Measurements from ENCODE around the gene HOXA10.
A peak's percentile ranks its signal among the peaks of the same experiment; 100 is the strongest.

HOXA10 gene

DNA sequence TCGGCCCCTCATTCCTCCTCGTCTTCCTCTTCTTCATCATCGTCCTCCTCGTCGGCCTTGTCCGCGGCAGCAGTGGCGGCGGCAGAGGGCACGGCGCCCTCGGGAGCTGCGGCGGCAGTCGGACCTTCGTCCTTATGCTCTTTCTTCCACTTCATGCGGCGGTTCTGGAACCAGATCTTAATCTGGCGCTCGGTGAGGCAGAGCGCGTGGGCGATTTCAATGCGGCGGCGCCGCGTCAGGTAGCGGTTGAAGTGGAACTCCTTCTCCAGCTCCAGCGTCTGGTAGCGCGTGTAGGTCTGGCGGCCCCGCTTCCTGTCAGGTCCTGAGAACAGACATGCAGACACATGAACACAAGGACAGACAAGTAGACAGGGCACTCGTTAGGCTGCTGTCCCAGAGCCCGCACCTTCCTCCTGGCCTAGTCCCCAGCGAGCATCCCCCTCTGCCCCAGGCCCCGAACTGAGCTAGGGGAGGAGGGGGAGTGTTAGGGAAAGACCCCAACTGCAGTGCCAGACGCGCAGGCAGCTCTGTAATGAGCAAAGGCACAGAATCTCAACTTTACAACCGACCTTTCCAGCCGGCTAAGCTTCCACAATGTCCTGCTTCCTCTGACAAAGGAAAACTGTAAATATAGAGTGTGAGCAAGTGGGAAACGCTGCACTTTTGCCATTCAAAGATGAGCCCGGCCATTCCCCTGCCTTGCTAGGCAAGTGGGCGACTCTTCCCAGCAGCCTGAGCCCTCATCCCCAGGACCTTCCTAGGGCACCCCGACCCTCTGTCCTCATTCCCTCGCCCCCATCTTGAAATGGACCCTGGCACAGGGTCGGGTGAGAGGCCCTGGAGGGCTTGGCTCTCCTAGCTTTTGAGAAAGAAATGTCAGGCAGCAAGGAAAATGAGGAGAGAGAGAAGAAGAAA lies 19.0 kb downstream of the HOXA10 start:
- peak in 1 of 6 experiments; percentile 16 for DNase-seq

DNA sequence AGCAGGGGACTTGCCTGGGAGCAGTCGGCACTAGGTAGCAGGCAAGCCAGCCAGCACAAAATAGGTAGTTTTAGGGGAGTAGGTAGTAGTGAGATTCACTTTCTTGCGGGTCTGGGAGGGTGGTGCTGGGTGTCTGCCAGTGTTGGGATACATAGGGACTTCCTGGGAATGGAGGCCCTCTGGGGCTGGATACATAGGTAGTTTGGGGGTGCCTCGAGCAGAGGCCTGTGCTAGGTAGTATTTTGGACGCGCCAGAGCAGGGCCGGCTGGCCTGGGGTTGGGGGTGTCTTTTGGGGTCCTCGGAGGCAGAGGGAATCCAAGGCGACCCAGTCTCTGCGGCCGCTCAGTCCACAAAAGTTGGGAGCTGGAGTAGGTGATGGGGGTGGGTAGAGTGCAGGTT lies 19.8 kb downstream of the HOXA10 start:
- no peak for DNase-seq

DNA sequence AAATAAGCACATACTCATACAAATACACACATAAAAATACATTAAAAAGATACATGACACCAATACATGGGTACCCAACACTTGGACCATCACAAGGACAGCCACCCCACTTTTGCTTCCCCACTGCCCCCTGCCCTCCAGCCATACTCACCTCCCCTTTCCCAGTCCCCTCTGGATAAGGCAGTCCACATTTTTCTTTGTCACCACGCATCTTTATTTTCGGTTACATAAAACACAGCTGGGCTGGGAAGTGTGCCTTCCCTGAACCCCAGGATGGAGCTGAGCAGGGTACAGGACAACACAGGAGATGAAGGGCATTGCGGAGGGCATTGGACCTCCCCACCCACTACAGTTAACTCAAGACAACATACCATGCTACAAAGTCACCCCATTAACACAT lies 20.6 kb downstream of the HOXA10 start:
- no peak for DNase-seq

DNA sequence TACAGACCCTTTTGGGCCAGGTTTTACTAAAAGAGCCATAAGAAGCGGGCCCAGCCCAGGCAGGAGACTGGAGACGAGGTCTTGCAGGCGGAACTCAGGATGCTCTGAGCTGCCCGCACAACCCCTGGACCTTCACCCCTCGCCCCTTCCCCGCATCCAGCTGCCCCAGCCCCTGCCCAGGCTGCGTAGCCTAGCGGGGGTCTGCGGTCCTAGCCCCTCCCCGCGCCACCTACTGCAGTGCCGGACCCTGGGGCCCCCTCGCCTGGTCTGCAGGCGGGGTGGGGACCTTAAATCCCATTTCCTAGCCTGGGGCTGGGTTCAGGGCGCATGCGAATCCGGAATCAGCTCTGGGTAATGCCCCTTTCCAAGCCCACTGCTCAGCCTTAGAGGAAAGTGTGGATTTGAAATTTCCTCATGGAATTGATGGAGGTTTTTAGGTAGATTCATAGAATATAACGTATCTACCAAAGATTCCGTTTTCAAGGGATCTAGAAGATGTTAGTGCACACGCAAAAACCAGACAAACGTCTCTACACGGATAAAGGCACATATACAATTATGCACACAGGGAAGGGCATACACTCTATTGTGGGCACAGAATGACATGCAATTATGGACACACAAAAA lies 21.2 kb downstream of the HOXA10 start:
- no peak for DNase-seq

DNA sequence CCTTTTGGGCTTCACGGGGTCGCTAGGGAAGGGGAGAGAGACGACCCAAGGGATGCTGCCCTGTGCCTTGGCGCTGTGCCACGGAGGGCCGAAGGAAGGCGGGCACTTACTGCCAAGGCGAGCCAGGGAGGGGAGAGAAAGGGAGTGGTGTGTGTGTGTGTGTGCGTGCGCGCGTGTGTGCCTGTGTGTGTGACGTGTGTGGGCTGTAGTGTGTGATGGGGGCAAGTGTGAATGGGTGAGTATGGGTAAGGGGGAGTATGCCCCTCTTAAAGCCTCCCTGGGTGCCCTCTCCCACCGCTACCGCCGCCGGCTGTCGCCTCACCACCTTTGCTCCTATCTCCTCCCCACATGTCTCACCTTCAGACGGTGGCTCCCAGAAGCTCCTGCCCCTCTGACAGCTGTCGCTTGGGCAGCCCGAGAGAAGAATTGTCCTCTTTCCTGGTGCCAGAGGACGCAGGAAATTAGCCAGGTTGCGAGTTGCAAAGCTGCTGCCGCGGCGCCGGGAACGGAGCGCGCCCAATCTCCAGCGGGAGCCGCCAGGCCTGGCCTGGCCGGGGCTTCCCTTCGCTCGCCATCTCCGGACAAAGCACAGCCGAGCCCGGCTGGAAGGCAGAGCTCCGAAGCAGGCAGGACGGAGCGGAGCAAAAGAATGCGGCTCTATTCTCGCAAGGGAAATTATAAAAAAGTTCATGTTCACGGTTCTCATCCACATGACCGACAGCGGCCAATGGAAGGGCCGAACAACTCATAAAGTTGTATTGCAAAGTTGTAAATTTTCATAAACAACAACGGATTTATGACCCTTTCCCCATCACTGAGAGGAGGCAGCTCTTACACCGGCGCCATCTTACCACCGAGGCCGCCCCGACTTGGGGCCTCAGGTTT lies 21.9 kb downstream of the HOXA10 start, which contains the start of gene HOXA3:
Gene HOXA3 (minus strand): TSS at position 653 of the 885 bp plus-strand sequence. CDS start 41,943 bp downstream, outside the sequence.
- no peak for DNase-seq

DNA sequence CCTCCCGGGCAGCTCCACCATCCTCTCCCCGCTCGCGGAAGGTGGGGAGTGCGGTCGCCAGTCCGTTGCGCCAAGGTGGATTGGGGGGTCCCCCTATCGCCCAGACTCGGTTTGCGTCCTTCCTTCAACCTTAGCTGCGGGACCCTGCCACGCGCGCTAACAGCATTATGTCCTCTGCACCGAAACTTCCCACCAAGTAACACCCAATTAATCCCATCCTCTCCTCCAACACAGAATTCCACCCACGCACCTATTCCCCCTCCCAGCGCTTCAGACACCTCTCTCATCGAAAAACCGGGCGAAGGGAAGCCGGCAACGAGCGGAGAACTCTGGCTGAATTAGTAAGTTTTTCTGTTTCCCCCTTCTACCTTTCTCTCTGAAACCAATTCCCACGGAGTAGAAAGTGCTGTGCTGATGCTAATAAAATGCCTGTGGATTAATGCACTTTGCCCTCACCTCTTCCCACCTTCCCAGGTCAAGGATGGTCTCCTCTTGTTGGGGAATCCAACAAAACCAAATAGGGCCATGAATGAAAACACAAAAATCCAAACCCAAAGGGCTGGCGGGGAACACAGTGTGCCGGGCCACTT lies 22.7 kb downstream of the HOXA10 start:
- DNase-seq, result no peak

DNA sequence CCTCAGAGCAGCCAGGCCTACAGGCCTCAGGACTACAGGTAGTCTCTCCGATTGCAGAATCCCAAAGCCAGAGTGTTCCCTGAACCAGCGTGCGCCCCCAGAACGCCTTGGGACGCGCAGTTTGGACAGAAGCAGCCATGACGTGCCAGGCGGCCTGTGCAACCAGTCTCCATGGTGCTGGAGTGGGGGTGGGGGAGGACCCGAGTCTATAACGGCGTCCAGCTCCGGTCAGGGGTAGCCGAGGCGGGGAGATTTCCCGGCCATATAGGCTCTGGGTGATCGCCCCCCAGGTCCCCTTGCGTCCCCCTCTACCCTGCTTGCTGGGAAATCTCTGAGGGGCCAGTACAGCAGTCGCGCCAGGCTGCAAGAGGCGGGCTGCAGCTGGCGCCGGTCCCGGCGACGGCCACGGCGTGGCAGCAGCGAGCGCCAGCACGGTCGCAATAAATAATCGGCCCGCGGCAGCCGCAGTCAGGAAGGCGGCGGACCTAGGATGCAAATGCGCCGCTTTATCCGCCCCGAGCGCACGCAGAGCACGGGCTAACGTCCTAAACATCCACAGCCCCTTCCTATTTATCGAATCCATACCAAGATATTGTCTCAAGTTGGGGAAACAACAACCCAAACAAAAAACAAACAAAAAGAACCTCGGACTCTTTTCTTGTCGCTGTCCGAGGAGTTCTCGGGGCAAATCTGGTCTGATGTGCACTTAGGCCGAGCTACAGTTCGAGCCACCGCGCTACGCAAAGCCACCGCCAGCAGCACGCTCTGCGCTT lies 23.4 kb downstream of the HOXA10 start:
- peak in 4 of 6 experiments; percentile 19 to 56 (median 35) for DNase-seq

DNA sequence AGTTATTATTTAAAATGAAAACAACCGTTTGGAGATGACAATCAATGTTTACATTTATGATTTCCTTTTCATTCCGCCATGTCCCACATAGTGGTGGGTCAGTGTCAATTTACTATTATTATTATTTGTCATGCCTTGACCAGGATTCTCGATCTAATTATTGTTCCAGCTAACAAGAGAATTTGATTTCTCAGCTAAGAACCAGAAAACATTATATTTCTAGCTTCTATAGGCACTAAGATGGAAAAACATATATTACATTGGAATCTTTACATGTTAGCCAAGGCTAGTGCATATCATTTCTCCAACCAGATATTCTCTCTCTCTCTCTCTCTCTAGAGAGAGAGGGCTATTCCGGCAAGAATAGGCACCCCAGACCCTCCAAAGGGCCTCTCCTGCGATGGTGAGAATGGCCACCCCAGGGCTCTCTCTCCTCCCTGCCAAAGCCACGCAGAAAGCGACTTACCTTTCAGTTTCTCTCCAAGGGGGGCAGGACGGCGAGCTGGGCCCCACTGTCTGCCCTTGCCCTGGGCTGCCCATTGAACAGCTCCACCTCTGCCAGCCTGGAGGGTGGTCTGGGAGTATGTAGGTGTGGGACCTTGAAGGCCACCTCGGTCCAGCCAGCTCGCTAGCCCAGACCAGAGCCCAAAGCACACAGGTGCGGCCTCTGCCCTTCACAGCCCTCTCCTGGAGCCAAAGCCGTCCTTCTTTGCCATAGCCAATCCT lies 24.1 kb downstream of the HOXA10 start:
- DNase-seq, result no peak

DNA sequence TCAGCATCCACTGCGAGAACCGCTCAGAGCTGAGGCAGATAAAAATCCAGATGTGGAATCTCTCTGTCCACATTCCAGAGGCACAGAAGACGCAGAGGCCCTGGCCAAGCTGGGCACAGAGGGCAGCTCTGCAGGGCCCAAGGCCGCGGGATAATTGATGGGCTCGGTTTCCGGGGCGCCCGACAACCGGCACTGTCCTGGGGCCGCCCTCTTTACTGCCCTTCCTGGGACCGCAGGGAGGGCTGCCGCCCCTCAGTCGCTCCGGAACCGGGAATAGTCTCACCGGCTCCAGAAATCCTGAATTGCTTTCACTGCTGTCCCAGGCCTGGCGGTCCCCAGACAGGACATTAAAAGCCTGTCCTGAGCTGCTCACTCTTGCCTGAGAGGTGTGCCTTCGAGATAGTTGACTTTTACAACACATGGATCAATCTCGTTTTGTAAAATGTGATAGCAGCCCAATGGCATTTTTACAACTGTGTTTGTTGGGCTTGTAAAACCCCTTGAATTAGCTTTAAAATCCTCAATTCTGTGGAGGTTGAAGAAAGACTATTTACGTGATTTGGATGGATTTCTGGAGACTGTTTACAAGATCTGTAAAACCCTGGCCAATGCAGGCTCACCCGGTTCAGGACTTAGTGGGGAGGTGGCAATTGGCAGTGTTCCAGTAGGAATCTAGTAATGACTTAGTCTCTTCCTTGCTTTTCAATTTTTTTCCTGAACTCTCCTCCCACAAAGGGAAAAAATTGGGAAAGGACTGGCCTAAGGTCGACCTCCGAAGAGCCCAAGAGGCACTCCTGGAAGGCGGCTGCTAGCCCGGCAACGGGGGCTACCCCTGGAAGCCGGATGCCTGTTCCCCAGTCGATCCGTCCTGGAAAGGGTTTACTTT lies 25.1 kb downstream of the HOXA10 start:
- no peak for DNase-seq

DNA sequence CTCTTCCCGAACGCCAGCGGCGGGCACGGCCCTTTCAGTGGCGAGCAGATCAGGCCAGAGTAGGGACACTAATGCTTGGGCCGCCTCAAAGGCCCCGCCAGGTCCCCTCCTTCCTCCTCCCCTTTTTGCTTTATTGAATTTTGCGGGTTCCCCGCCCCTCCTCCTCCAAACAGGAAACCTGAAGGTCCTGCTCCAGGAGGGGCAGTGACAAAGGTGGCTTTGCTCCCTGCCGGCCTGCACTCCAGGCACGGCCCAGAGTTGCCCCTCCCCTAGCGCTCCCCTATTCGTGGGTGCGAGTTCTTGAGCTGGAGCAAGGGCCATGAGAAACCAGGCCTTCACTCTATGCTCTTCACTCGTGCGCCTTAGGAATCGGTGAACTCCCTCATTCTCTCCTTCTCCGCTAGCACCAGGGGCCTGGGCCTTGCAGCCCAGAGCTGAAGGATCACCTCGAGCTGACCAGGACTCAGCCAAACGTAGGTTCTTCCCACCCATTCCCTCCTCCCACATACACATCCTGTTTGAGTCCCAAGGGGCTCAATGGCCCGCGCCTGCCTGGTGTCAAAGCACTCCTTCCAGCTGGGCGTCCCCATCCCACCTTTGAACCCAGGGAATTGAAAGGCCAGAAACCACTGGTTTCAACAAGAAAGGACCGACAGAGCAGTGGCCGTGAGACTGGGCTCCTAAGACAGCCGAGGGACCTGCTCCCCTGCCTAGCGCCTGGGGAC lies 25.9 kb downstream of the HOXA10 start:
- DNase-seq, result no peak

DNA sequence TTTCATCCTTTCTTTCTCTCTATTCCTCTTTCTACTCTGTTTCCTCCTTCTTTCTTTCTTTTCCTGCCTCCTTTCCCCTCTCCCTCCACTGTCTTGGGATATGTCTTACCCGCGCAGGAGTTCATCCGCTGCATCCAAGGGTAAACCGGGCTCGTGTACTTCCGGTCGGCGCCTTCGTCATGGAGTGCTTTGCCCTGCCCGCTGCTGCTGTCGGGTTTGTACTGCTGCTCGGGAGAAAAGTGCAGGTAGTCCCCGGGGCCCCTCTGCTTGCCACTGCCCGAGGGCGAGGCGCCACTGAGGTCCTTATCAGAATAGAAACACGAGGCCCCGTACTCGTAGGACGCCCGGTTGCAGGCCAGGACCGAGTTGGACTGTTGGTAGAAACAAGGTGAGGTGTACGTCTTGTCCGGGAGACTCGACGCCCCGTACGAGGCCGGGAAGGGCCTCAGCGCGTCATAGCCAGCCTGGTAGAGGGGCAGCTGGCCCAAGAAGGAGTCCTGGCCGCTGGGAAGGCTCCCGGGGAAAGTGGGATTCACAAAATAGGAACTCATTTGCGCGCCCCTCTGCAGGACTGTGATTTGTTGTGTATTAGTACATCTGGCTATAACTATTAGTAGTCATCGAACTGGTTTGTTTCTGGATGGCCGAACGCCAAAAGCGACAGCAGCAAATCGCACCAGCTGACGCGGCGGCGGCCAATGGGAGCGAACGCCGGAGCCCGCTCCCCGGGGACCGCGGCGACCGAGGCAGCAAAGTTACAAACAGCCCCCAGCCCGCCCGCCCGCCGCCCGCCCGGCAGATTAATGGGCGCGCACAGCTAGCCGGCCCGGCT lies 26.7 kb downstream of the HOXA10 start, which contains the start of gene HOXA6:
Gene HOXA6 (minus strand): TSS at position 576 of the 832 bp plus-strand sequence. CDS start 25 bp downstream, at position 551.
- no peak for DNase-seq

DNA sequence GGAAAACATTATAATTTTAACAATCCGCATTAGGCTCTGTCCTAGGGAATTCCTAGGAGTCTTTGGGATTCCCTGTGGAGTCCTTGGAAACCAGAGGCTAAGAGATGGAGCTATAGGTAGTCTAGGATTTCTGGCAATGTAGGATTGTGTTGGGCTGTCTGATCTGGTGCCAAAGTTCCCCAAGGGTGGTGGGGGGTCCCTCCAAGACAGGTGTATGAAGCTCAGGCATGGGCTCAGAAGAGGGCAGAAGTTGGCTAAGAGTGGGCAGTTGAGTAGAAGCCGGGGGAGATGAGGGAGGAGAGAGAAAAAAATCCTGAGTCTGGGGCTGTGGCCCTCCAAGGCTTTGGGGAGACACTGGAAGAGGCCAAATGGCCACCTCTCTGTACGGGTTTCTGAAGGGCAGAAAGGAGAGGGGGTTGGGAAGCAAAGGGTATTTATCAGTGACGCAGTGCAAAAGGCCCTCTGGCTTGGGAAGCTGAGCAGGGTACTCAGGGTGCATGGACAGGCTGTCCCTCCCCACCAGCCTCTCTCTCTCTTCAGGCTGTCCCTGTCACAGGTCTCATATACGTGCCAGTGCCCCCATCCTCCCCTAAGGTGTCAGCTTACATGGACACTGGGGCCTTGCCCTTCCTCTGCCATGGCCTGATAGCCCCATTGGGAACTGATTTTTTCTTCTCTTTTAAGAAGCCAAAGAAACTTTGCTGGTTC lies 27.5 kb downstream of the HOXA10 start:
- DNase-seq, result no peak

DNA sequence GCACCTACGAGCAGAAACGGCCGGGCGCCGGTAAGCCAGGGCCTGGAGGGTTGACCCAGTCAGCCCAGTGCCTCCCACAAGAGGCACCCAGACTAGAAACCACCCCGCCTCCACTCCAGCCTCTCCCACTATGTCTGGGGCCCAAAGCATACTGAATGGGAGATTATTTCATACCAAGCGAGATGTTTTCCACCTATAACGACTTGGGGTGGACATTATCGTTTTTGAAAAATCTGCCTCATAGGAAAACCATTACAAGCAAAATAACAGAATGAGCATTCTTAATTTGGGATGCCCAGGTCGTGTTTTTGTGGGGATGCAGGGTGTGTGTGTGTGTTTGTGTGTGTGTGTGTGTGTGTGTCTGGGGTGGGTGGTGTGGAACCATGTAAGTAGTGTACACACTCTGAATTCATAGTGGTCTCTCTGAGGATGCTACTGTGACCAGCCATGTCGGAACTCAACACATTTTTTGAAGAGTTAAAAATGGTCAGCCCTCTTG lies 28.2 kb downstream of the HOXA10 start:
- DNase-seq, result no peak

DNA sequence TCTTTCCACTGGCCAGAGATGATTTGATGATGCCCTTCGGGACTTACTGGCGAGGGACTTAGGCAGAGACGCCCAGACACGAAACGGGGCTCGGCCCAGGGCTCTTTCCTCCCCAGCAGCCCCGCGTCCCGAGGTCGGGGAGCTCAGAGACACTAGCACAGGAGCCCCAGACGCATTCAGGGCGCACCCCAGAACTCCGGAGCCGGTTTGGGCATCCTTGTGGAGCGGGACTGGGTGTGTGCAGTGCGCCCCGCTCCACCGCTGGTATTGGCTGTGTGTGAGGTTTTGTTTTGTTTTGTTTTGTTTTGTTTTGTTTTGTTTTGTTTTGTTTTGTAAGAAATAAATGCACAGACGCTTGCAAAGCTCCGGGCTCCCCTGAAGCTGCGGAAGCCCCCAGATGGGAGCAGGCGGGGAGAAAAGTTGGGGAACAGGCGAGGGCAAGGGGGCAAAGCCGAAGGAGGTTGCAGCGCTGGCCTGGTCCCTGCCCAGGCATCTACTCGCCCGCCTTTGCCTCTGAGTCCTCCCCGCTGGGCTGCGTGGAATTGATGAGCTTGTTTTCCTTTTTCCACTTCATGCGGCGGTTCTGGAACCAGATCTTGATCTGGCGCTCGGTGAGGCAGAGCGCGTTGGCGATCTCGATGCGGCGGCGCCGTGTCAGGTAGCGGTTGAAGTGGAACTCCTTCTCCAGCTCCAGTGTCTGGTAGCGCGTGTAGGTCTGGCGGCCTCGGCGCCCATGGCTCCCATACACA lies 28.8 kb downstream of the HOXA10 start:
- DNase-seq, result no peak

DNA sequence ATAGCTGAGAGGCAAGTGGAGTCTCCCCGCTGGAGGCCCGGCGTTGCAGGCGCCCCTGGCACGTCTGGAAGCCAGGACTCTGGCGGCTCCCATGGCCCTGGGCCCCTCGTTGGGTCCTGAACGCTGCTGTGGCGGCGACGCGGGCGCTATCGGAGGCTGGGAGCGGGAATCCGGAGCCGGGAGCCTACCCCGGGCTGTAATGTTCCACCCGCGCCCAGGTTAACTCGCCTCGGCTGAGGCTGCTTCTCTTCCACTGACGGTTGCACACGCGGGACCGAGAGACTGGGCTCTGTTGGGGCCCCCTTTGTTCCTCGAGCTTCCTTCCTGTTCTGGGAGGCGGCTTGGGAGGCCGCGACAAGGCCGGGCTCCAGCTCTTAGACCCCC lies 29.3 kb downstream of the HOXA10 start:
- DNase-seq, result no peak

DNA sequence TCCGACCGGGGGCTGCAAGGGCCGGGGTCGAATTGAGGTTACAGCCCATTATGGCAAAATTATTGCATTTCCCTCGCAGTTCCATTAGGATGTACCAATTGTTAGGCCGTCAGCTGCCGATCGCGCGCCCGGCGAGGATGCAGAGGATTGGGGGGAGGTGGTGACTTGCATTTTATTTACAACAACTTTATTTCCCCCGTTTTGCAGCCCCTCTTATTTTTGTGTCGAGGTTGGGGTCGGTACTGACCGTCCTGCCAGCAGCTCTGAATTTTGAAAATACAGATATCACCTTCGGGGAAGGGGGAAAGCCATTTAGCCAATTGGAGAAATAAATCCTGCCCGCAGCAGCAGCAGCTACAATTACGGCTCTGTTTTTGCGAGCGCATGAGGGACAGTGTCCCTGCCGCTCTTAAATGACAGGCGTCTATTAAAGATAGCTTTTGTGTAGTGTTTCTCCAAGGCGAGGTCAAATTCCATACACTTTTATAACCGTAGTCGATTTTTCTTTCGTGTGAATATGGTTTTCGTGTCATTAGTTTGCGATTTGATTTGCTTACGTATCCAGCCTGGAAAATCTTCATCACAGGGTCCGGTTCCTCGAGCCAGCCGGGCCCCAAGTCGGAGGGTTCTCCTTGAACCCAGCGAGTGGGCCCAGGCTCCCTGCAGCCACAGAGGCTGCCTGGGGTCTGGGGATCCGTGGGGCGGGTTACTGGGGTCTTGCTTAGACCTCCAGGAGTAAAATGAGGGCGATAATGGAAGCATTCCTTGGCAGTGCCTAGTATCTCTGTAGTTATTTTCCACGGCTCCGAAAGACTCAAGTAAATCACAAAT lies 30.0 kb downstream of the HOXA10 start:
- no peak for DNase-seq

All from stimulated activated naive CD4-positive, alpha-beta T cell (primary cell).